T-helper 17 cell (primary cell): ENCODE results near the gene AXL. TPM values are rescaled to one million over a fixed set of nuclear protein-coding genes. Genes with fewer than 3 reads are reported as not detected.

Experiments used
- ATAC-seq: fragments of 150-1000 bp; cut with Tn5 transposase; 2 replicates; pipeline ENCODE4 v1.10.0; 2021; ENCODE audit warnings: mild to moderate bottlenecking, moderate library complexity
- DNase-seq, 3 donors: peaks; one replicate each; pipeline versions ENCODE4 v3.0.0 to v3.0.0-alpha.2; 2020 to 2021
- H3K9me3 ChIP-seq: one replicate; pipeline ENCODE4 v1.7.0; 2013; ENCODE audit warnings: low read length, mild to moderate bottlenecking; ENCODE audit not compliant: control insufficient read depth, poor library complexity, severe bottlenecking
- H3K27ac Mint-ChIP-seq: one replicate; pipeline ENCODE4 v1.8.0; 2022; ENCODE audit warnings: mild to moderate bottlenecking, moderate library complexity, mixed read lengths
- H3K27me3 Mint-ChIP-seq: one replicate; pipeline ENCODE4 v1.8.0; 2022; ENCODE audit warnings: mixed read lengths
- H3K36me3 Mint-ChIP-seq: one replicate; pipeline ENCODE4 v1.8.0; 2022; ENCODE audit warnings: low read depth, mixed read lengths
- H3K4me1 Mint-ChIP-seq: one replicate; pipeline ENCODE4 v1.8.0; 2022; ENCODE audit warnings: mild to moderate bottlenecking, mixed read lengths
- H3K4me3 Mint-ChIP-seq: one replicate; pipeline ENCODE4 v1.8.0; 2022; ENCODE audit warnings: mild to moderate bottlenecking, moderate library complexity, mixed read lengths
- total RNA-seq, 4 donors: library from RNA in 2 of 4; stranded (reverse) in 2 of 4; gene quantifications; one replicate each; pipeline ENCODE4 v1.2.3 and lab custom pipeline; 2022 to 2026

AXL gene
- total RNA-seq, 2 donors from 2014 or later = 0.22 to 0.44 TPM

DNA sequence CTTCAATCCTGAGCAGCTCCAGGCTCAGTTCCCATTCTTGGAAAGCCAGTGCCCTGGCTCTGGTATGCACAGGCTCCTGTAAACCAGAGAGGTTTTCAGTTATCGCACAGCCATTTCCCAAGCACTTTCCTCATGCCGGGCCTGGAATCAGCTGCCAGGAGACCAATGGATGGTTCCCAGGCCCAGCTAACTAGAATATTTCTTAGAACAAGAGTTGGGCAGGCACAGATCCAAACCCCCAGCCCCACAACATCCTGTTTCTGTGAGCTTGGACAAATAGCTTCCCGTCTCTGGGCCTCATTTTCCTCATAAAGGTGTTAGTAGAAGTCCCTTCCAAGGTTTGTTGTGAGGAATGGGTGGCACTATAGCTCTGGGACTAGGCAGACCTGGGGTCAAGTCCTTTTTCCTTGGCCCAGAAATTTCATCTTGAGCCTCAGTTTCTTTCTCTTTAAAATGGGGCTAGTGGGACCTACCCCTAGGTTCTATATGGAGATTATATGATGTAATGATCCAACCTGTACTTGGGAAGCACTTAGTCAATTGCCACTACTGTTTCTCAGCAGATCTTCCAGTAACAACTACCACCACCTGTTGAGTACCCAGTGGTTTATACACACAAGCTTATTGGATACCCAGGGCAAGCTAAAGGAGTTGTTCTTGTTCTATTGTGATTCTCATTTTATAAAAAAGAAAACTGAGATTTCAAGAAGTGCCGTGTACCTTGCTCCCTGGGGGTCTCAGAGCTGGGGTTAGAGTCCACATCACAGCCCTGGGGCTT is 85.9 kb downstream of the AXL start:
- no peak for DNase-seq
- Mint-ChIP-seq H3K27me3 (no peaks in the 10 kb centered on the region), H3K4me1 (peaks cover 70% of the 10 kb centered on the region), H3K27ac (peak overlapping the region; percentile 100), H3K36me3 (peaks cover 15% of the 10 kb centered on the region), H3K4me3 (peak overlapping the region; percentile 100)
- no peaks in the 10 kb centered on the region for H3K9me3 ChIP-seq
- ATAC-seq = no peak

DNA sequence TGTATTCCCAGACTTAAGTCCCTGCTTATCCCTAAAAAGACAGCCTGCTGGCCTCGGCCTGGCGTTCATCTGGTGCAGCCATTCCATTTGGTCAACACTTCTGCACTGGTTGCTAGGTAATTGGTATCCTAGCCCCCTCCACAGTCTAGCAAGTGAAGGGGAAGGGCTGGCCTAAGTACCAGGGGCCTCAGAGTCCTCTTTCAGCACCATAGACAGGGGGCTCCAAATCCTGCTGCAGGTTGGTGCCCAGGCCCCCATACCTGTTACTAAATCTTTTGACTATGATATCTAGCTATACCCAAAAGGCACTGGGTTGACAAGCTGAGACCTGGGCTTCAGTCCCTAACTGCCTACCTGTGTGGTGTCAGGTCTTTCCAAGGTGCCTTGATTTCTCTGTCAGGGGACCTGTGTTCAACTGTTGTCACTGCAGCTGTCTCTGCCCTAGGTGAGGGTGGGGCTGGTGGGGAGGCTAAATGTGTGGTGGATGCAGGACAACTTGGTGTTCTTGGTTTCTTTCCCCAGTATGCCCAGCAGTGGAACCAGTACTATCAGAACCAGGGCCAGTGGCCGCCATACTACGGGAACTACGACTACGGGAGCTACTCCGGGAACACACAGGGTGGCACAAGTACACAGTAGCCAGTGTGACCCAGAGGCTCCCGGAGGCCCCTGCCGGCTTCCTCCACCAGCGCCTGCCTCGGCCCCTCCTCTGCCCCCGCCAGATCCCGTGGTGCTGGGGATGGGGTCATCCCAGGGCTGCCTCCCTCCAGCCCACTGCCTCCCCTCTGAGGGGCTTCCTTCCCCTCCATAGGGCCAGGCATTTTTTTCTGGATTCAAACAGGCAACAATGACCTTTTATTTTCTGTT is 87.1 kb downstream of the AXL start:
- ATAC-seq = no peak
- DNase-seq = no peak
- no peaks in the 10 kb centered on the region for H3K27me3 Mint-ChIP-seq
- H3K9me3 ChIP-seq = no peaks in the 10 kb centered on the region
- peak overlapping the region; percentile 100 for H3K4me3 Mint-ChIP-seq
- H3K36me3 Mint-ChIP-seq = peaks cover 22% of the 10 kb centered on the region
- H3K4me1 Mint-ChIP-seq = peaks cover 70% of the 10 kb centered on the region
- peak overlapping the region; percentile 100 for H3K27ac Mint-ChIP-seq

DNA sequence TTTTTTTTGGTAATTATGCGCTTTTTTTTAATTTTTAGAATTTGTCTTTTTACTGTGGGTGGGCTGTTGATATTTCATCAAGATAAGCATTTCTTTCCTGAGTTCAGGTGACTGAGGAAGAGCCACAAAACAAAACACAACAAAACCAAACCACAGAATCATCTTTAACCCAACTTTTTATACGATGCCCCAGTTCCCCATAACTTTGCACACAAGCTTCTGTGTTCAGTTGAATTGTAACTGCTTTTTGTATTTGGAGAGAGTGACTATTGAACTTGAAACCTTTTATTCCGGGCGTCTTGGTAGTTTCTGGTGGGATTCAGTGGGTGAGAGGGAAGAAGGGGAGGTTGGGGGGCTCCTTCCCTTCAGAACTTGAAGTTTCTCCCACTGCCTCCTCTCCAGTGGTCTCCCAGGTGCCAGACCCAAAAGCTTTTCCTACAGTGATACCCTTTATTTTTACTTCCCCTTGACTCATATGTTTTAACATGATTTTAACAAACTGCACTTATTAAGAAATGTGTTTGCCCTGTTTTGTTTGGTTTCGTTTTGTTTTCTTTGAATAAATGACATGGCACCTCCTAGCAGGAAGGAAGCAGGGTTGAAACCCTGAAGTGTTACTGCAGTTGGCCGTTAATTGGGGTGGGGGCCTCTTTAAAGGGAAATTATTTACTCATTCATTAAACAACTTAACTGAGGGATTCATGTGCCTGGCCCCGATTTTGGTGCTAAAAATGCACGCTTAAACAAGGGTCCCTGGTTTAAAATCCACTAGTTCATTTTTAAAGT is 88.3 kb downstream of the AXL start:
- H3K27me3 Mint-ChIP-seq = no peaks in the 10 kb centered on the region
- ATAC-seq (peak; percentile 36), DNase-seq (no peak)
- H3K36me3 Mint-ChIP-seq = peaks cover 22% of the 10 kb centered on the region
- peaks cover 66% of the 10 kb centered on the region for H3K4me1 Mint-ChIP-seq
- H3K4me3 Mint-ChIP-seq = peak overlapping the region; percentile 100
- no peaks in the 10 kb centered on the region for H3K9me3 ChIP-seq
- H3K27ac Mint-ChIP-seq = peak overlapping the region; percentile 100

DNA sequence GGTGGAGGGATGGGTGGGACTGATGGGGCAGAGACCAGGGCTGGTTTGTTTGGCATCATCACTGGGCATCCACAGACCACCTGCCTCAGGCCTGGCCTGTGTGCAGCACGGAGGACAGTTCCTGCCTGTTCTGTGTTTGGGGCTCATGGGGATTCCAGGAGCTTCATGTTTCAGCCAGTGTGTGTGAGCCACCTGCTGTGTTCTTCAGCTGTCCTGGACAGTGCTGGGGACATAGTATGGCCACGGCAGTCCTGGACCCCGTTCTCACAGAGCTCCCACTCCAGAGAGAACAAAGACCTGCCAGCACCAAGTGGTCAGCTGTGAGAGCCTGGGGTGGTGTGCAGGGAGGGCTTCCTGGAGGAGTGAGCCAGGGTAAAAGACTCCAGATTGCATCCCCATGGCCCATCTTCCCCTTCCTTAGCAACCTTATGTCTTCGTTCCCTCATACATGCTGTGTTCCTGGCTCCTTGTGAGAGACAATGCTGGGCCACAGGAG is 89.0 kb downstream of the AXL start:
- Mint-ChIP-seq H3K4me3 (peak overlapping the region; percentile 100), H3K27ac (peak overlapping the region; percentile 100), H3K27me3 (no peaks in the 10 kb centered on the region), H3K4me1 (peaks cover 66% of the 10 kb centered on the region), H3K36me3 (peaks cover 19% of the 10 kb centered on the region)
- H3K9me3 ChIP-seq = no peaks in the 10 kb centered on the region
- ATAC-seq (peak; percentile 4), DNase-seq (no peak)

DNA sequence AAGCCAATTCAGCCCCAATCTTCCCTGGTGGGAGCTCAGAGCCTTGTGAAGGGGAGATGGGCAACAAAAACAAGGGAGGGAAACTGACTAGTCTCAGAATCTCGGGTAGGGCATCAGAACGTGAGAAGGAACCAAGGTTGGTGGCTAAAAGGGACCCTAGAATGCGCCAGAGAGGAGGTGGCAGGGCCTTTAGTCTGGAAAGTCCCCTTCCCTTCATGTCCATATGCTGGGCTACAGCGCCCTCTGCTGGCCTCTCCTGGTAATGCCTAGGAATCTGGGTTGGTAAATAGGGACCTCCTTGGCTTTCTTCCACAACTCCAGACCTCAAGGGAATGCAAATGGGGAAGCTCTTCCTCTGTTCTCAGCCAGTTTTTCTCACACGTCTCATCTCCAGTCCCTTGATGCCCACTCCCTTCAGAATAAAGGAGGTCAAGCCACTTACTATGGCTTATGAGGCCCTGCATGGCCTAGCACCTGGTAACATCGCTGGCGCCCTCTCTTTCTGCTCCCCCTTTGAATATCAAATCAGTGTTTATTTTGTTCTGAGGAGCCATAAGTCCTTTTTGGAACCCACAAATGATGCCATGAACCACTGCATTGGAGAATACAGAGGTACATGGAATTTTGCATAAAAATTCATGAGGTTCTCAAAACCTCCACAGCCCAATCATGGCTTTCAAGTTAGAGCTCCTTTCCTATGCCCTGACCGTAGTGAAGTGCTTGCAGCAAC is 89.6 kb downstream of the AXL start:
- H3K9me3 ChIP-seq = no peaks in the 10 kb centered on the region
- peaks cover 68% of the 10 kb centered on the region for H3K4me1 Mint-ChIP-seq
- peaks cover 22% of the 10 kb centered on the region for H3K36me3 Mint-ChIP-seq
- no peaks in the 10 kb centered on the region for H3K27me3 Mint-ChIP-seq
- ATAC-seq (peak; percentile 61), DNase-seq (peak; percentile 83 to 97 (median 86))
- H3K4me3 Mint-ChIP-seq = peak overlapping the region; percentile 100
- peak overlapping the region; percentile 100 for H3K27ac Mint-ChIP-seq

DNA sequence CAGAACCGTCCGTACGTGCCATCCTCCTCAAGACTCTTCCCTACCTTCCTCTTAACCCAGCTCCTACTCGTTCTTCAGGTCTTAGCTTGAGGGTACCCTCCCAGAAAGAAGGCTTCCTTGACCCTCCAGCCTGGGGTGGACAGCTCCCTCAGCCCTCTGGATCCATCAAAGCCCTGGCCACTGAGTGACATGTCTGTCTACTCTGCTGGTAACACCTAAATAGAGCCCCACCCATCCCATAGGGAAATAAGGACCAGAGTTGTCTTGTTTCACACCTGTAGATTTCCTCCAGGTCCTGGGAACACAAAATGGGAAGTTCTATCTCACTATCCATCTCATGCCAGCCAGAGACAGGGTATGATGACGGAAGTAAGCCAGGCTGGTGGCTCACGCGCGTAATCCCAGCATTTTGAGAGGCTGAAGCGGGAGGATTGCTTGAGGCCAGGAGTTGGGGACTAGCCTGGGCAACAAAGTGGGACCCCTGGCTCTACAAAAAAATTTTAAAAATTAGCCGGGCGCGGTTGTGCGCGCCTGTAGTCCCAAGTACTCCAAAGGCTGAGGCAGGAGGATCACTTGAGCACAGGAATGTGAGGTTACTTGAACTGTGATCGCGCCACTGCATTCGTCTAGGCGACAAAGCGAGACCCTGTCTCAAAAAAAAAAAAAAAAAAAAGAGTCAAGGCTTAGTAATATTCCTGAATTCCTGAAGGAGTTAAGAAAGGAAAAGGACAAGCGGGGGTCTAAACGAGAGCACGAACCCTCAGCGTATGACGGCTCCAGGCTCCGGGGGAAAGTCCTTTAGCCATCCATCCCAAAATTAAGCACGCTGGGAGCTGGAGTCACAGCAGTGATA is 90.4 kb downstream of the AXL start:
- no peaks in the 10 kb centered on the region for H3K27me3 Mint-ChIP-seq

DNA sequence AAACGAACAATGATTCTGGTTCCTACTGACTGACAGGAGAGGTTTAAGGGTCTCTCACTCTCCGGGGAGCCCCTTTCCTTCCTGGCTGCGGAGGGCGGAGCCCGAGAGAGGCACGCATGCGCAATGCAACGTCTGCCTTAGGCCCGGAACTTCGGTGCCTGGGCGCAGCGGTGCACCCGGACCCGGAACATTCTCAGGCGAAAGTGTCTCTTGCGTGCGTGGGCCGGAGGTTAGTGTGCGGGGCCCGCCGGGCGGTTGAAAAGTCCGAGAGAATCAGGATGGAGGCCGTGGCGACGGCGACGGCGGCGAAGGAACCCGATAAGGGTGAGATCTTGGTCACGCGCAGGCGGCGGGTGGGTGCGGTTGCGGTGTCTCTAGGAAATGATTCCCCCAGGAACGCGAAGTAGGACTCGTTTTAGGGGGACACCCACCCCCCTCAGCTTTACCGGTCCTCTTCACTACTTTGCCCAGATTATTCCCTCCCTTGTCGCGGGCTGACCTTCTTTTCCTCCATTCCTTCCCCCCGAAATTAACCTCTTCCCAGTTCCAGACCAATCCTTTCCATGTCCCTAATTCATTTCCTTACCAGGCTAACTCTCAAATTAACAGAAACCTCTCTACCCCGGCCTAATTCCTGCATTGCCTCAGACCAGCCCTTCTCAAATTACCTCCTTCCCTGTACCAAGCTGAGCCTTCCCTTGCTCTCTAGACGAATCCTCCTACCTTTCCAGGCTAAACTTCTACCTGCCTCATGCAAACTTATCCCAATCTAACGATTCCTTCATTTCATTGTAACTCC is 91.2 kb downstream of the AXL start, which contains the start of gene CCDC97:
Gene CCDC97 (plus strand): TSS at position 140 of the 799 bp plus-strand sequence. CDS start 139 bp downstream, at position 279.
- peaks cover 55% of the 10 kb centered on the region for H3K4me1 Mint-ChIP-seq
- ATAC-seq = peak; percentile 60
- peak; percentile 82 to 84 (median 83) for DNase-seq
- peaks cover 18% of the 10 kb centered on the region for H3K36me3 Mint-ChIP-seq
- peak within 1 kb of the TSS; percentile 100 for H3K27ac Mint-ChIP-seq
- no peaks in the 10 kb centered on the region for H3K9me3 ChIP-seq
- peak within 1 kb of the TSS; percentile 100 for H3K4me3 Mint-ChIP-seq
- no peaks in the 10 kb centered on the region for H3K27me3 Mint-ChIP-seq

More for the DNA sequence above, 90.4 kb downstream of the AXL start:
- Mint-ChIP-seq H3K36me3 (peaks cover 18% of the 10 kb centered on the region), H3K4me3 (peak overlapping the region; percentile 100), H3K4me1 (peaks cover 61% of the 10 kb centered on the region), H3K27ac (peak overlapping the region; percentile 100)
- H3K9me3 ChIP-seq = no peaks in the 10 kb centered on the region
- ATAC-seq (peak; percentile 1), DNase-seq (no peak)

DNA sequence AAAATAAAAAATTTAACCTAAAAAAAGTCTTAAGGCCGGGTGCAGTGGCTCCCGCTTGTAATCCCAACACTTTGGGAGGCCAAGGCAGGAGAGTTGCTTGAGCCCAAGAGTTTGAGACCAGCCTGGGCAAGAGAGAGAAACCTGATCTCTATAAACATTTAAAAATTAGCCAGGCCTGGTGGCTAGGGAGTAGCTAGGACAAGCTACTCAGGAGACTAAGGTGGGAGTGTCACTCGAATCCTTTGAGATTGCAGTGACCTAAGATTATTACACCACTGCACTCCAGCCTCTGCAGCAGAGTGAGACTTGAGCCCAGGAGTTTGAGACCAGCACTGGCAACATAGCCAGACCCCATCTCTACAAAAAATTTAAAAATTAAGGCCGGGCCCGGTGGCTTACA is 92.0 kb downstream of the AXL start:
- Mint-ChIP-seq H3K4me1 (peaks cover 53% of the 10 kb centered on the region), H3K36me3 (peaks cover 18% of the 10 kb centered on the region)
- ATAC-seq = no peak

More for the DNA sequence above, 92.0 kb downstream of the AXL start:
- Mint-ChIP-seq H3K4me3 (peak overlapping the region; percentile 66), H3K27me3 (no peaks in the 10 kb centered on the region), H3K27ac (peak overlapping the region; percentile 100)
- H3K9me3 ChIP-seq = no peaks in the 10 kb centered on the region
- no peak for DNase-seq

Other genes with a start within 250 kb of the AXL start
- gene CYP2B6, start 227.9 kb upstream of the AXL start, total RNA-seq = not detected
- gene CYP2A13, start 130.8 kb upstream of the AXL start, total RNA-seq = not detected
- under 1 TPM; 0.25 to 0.37 TPM for gene CYP2F1, start 104.8 kb upstream of the AXL start, total RNA-seq
- gene CYP2S1, start 26.0 kb upstream of the AXL start, total RNA-seq = 1 to 10 TPM in 1 of 2 donors, under 1 TPM in 1; 0.75 to 1.1 TPM
- gene HNRNPUL1, start 45.1 kb downstream of the AXL start, total RNA-seq = 100 to 1,000 TPM; 316 to 329 TPM
- 10 to 100 TPM; 34.7 to 35.4 TPM for gene CCDC97, start 90.9 kb downstream of the AXL start, total RNA-seq
- gene TGFB1, start 134.7 kb downstream of the AXL start, total RNA-seq = 100 to 1,000 TPM; 408 to 431 TPM
- gene B9D2, start 144.9 kb downstream of the AXL start, total RNA-seq = 10 to 100 TPM; 37.1 to 41.4 TPM
- 10 to 100 TPM in 1 of 2 donors, 1 to 10 TPM in 1; 6.9 to 35.0 TPM for gene TMEM91, start 157.3 kb downstream of the AXL start, total RNA-seq
- gene EXOSC5, start 178.1 kb downstream of the AXL start, total RNA-seq = 10 to 100 TPM; 12.0 to 13.0 TPM
- 10 to 100 TPM; 13.2 to 14.7 TPM for gene BCKDHA, start 178.6 kb downstream of the AXL start, total RNA-seq
- gene B3GNT8, start 208.2 kb downstream of the AXL start, total RNA-seq = 1 to 10 TPM; 3.4 to 4.8 TPM
- 10 to 100 TPM; 24.1 to 27.9 TPM for gene DMAC2, start 220.7 kb downstream of the AXL start, total RNA-seq
- gene ERICH4, start 223.9 kb downstream of the AXL start, total RNA-seq = not detected